ENCODE data around the gene OCRL. TPM values are rescaled to one million over a fixed set of nuclear protein-coding genes. Genes with fewer than 3 reads are reported as not detected.

Gene OCRL
- total RNA-seq, 1 donor from 2014 or later: 3.7 TPM

DNA sequence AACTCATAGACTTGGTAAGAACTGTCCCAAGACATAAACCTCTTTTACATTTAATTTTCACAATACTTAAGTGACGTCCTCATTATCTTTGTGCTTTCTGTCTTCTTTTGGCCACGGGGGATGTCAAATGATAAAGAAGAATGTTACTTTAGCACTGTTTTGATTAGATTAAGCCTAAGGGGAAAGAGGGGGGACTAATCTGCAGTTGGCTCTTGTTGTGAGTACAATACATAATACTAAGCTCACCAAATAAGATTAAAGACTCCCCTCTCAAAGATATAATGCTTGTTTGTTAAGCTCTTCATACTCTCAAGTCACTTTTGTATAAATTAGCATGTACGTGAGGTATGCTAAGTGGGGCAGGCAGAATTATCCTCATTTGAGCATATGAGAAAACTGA is 36.5 kb downstream of the OCRL start:
- intact Hi-C loops (cut with micrococcal nuclease): no loop called here
- H3K9me3 Mint-ChIP-seq: no peaks in the 10 kb centered on the region
- H3K27me3 Mint-ChIP-seq (ENCODE audit: low read depth): no peaks in the 10 kb centered on the region
- H3K27ac Mint-ChIP-seq: no peak overlapping the region
- H3K4me1 Mint-ChIP-seq (ENCODE audit: low read depth): no peaks in the 10 kb centered on the region
- H3K4me3 Mint-ChIP-seq (ENCODE audit: low read depth): no peak overlapping the region
- no peak for DNase-seq (ENCODE audit: low spot score)
- H3K36me3 Mint-ChIP-seq (ENCODE audit: low read depth): peaks cover 2% of the 10 kb centered on the region

DNA sequence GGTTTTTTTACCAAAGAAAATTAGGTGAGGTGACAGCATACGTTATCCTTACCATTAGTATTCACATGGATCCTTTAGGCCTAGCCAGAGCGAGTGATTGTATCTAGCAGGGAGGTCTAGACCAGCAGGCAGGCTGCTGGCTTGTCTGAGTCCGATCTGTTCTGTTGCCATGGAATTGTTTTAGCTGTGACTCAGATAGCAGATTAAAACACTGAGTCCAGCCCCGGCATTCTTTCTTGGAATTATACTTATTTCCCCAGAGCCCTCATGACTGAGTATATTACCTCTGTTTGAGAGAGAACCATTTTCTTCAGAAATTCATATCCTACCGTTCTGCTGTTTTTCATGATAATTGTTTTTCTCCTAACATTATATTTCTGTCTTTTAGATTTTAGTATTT is 37.4 kb downstream of the OCRL start:
- no peak overlapping the region for H3K4me3 Mint-ChIP-seq (ENCODE audit: low read depth)
- no peak overlapping the region for H3K27ac Mint-ChIP-seq
- intact Hi-C loops (cut with micrococcal nuclease): no loop called here
- H3K36me3 Mint-ChIP-seq (ENCODE audit: low read depth): peaks cover 2% of the 10 kb centered on the region
- no peaks in the 10 kb centered on the region for H3K9me3 Mint-ChIP-seq
- no peaks in the 10 kb centered on the region for H3K4me1 Mint-ChIP-seq (ENCODE audit: low read depth)
- no peaks in the 10 kb centered on the region for H3K27me3 Mint-ChIP-seq (ENCODE audit: low read depth)
- no peak for DNase-seq (ENCODE audit: low spot score)

GRCh38 chrX:129577877-129578276 is 37.8 kb downstream of the OCRL start:
- no peaks in the 10 kb centered on the region for H3K27me3 Mint-ChIP-seq (ENCODE audit: low read depth)
- no peaks in the 10 kb centered on the region for H3K4me1 Mint-ChIP-seq (ENCODE audit: low read depth)
- peaks cover 2% of the 10 kb centered on the region for H3K36me3 Mint-ChIP-seq (ENCODE audit: low read depth)
- no peak for DNase-seq (ENCODE audit: low spot score)
- no peak overlapping the region for H3K27ac Mint-ChIP-seq
- H3K9me3 Mint-ChIP-seq: no peaks in the 10 kb centered on the region
- intact Hi-C loops (cut with micrococcal nuclease): no loop called here
- no peak overlapping the region for H3K4me3 Mint-ChIP-seq (ENCODE audit: low read depth)

- H3K27me3 Mint-ChIP-seq (ENCODE audit: low read depth): no peaks in the 10 kb centered on the region
These were observed 41.8 kb downstream of the OCRL start for GRCh38 chrX:129581904-129582303.

GRCh38 chrX:129585167-129585566 is 45.1 kb downstream of the OCRL start:
- Mint-ChIP-seq H3K27ac (no peak overlapping the region), H3K4me1 (ENCODE audit: low read depth) (no peaks in the 10 kb centered on the region), H3K36me3 (ENCODE audit: low read depth) (no peaks in the 10 kb centered on the region), H3K4me3 (ENCODE audit: low read depth) (no peak overlapping the region), H3K9me3 (no peaks in the 10 kb centered on the region), H3K27me3 (ENCODE audit: low read depth) (no peaks in the 10 kb centered on the region)
- intact Hi-C loops (cut with micrococcal nuclease): no loop called here
- no peak for DNase-seq (ENCODE audit: low spot score)

More at GRCh38 chrX:129581904-129582303, 41.8 kb downstream of the OCRL start:
- no peak overlapping the region for H3K4me3 Mint-ChIP-seq (ENCODE audit: low read depth)
- DNase-seq (ENCODE audit: low spot score): no peak
- H3K9me3 Mint-ChIP-seq: no peaks in the 10 kb centered on the region
- no peaks in the 10 kb centered on the region for H3K4me1 Mint-ChIP-seq (ENCODE audit: low read depth)
- intact Hi-C loops (cut with micrococcal nuclease): no loop called here
- H3K27ac Mint-ChIP-seq: no peak overlapping the region
- H3K36me3 Mint-ChIP-seq (ENCODE audit: low read depth): peaks cover 2% of the 10 kb centered on the region

DNA sequence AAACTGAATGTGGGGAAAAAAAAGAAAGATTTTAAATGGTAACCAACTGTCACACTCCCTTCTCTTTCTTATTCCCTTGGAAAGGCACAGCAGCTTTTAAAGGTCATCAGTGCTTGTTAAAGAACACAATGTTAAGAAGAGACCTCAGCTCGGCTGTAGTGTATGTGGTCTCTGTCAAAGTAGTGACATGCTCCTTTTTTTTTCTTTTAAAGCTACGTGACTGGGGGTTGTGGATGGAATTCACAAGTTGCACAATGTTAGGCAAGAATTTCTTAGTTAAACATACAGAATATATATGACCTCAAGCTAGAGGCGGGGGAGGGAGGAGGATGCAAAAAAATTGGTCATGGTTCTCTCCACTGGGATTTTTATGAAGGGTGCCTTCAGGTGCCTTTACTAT is 45.6 kb downstream of the OCRL start:
- no peaks in the 10 kb centered on the region for H3K27me3 Mint-ChIP-seq (ENCODE audit: low read depth)
- no peaks in the 10 kb centered on the region for H3K36me3 Mint-ChIP-seq (ENCODE audit: low read depth)
- H3K4me1 Mint-ChIP-seq (ENCODE audit: low read depth): no peaks in the 10 kb centered on the region
- DNase-seq (ENCODE audit: low spot score): no peak
- no peak overlapping the region for H3K4me3 Mint-ChIP-seq (ENCODE audit: low read depth)
- intact Hi-C loops (cut with micrococcal nuclease): no loop called here
- H3K27ac Mint-ChIP-seq: no peak overlapping the region
- no peaks in the 10 kb centered on the region for H3K9me3 Mint-ChIP-seq

- Mint-ChIP-seq H3K4me3 (ENCODE audit: low read depth) (no peak overlapping the region), H3K9me3 (no peaks in the 10 kb centered on the region), H3K27me3 (ENCODE audit: low read depth) (no peaks in the 10 kb centered on the region), H3K36me3 (ENCODE audit: low read depth) (no peaks in the 10 kb centered on the region), H3K4me1 (ENCODE audit: low read depth) (no peaks in the 10 kb centered on the region), H3K27ac (no peak overlapping the region)
- intact Hi-C loops (cut with micrococcal nuclease): no loop called here
- no peak for DNase-seq (ENCODE audit: low spot score)
These were observed 46.4 kb downstream of the OCRL start for GRCh38 chrX:129586446-129586845.

DNA sequence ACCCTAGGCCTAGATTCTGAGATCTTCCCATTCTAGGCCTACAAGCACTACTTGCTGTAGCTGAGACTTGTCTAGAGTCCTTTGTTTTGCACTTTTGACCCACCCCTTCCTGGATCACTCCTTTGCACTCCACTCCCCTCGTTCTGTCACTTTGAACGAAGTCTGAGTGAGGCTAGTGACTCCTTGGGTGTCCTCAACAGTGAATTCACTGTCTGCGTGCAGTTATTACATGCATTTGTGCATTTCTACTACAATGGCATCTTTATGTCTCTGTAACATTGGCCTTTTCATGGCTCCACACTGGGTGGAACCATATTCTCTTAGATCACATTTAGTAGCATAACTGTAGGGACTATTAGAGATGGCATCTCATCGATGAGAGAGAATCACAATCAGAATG is 50.5 kb downstream of the OCRL start:
- DNase-seq (ENCODE audit: low spot score): no peak
- intact Hi-C loops (cut with micrococcal nuclease): no loop called here
- Mint-ChIP-seq H3K4me3 (ENCODE audit: low read depth) (no peak overlapping the region), H3K27ac (no peak overlapping the region), H3K36me3 (ENCODE audit: low read depth) (no peaks in the 10 kb centered on the region), H3K4me1 (ENCODE audit: low read depth) (peaks cover 7% of the 10 kb centered on the region), H3K9me3 (no peaks in the 10 kb centered on the region), H3K27me3 (ENCODE audit: low read depth) (no peaks in the 10 kb centered on the region)

GRCh38 chrX:129593137-129593536 is 53.1 kb downstream of the OCRL start:
- Mint-ChIP-seq H3K27ac (no peak overlapping the region), H3K36me3 (ENCODE audit: low read depth) (no peaks in the 10 kb centered on the region), H3K27me3 (ENCODE audit: low read depth) (no peaks in the 10 kb centered on the region), H3K4me1 (ENCODE audit: low read depth) (peaks cover 7% of the 10 kb centered on the region), H3K9me3 (no peaks in the 10 kb centered on the region), H3K4me3 (ENCODE audit: low read depth) (no peak overlapping the region)
- intact Hi-C loops (cut with micrococcal nuclease): no loop called here
- no peak for DNase-seq (ENCODE audit: low spot score)

DNA sequence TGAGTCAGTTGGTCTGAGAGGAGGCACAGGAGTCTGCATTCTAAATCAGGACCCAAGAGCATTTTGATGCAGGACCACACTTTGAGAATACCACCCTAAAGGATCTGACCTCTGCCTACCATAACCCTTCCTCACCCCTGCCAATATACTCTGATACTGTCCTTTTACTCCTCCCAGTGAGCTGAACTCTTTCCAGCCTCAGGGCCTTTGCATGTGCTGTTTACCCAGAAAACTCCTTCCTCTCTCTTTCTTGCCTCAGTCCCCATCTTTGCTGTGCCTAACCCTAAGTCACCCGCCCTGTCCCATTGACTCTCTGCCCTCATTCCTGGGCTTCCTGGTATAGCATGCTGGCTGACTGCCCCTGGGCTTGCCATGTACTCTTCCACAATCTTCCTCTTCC is 54.7 kb downstream of the OCRL start:
- Mint-ChIP-seq H3K27me3 (ENCODE audit: low read depth) (no peaks in the 10 kb centered on the region), H3K27ac (no peak overlapping the region), H3K9me3 (no peaks in the 10 kb centered on the region), H3K4me1 (ENCODE audit: low read depth) (peaks cover 7% of the 10 kb centered on the region), H3K4me3 (ENCODE audit: low read depth) (no peak overlapping the region), H3K36me3 (ENCODE audit: low read depth) (no peaks in the 10 kb centered on the region)
- DNase-seq (ENCODE audit: low spot score): no peak
- intact Hi-C loops (cut with micrococcal nuclease): no loop called here

- Mint-ChIP-seq H3K27ac (no peak overlapping the region), H3K27me3 (ENCODE audit: low read depth) (no peaks in the 10 kb centered on the region), H3K4me3 (ENCODE audit: low read depth) (no peak overlapping the region), H3K4me1 (ENCODE audit: low read depth) (peaks cover 7% of the 10 kb centered on the region), H3K36me3 (ENCODE audit: low read depth) (no peaks in the 10 kb centered on the region), H3K9me3 (no peaks in the 10 kb centered on the region)
- DNase-seq (ENCODE audit: low spot score): no peak
- intact Hi-C loops (cut with micrococcal nuclease): no loop called here
These were observed 56.0 kb downstream of the OCRL start for GRCh38 chrX:129596077-129596476.

DNA sequence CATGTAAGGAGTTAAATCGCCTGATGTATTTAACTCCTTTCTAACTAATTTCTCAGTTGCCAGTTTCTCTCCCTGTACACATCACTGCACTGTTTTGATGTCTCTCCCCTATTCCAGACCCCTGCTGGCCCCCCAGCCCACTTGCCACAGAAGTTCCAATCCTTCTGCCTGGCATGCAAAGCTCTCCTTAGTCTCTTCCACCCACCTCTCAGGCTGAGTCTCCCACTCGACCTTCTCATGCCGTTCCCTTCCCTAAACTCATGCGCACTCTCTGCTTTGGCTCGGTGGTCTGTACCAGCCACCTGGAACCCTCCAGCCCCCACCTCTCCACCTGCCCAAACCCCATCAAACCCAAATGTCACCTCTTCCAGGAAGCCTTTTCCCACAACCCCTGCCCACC is 57.8 kb downstream of the OCRL start:
- Mint-ChIP-seq H3K36me3 (ENCODE audit: low read depth) (no peaks in the 10 kb centered on the region), H3K9me3 (no peaks in the 10 kb centered on the region), H3K27me3 (ENCODE audit: low read depth) (no peaks in the 10 kb centered on the region), H3K4me1 (ENCODE audit: low read depth) (peaks cover 7% of the 10 kb centered on the region), H3K4me3 (ENCODE audit: low read depth) (no peak overlapping the region), H3K27ac (no peak overlapping the region)
- intact Hi-C loops (cut with micrococcal nuclease): no loop called here
- no peak for DNase-seq (ENCODE audit: low spot score)

- intact Hi-C loops (cut with micrococcal nuclease): no loop called here
- Mint-ChIP-seq H3K4me1 (ENCODE audit: low read depth) (peaks cover 12% of the 10 kb centered on the region), H3K27me3 (ENCODE audit: low read depth) (no peaks in the 10 kb centered on the region), H3K27ac (no peak overlapping the region), H3K36me3 (ENCODE audit: low read depth) (no peaks in the 10 kb centered on the region), H3K9me3 (no peaks in the 10 kb centered on the region), H3K4me3 (ENCODE audit: low read depth) (no peak overlapping the region)
- no peak for DNase-seq (ENCODE audit: low spot score)
These were observed 59.4 kb downstream of the OCRL start for GRCh38 chrX:129599499-129599898.

GRCh38 chrX:129599996-129600395 is 59.9 kb downstream of the OCRL start:
- Mint-ChIP-seq H3K27ac (no peak overlapping the region), H3K9me3 (no peaks in the 10 kb centered on the region), H3K4me3 (ENCODE audit: low read depth) (no peak overlapping the region), H3K36me3 (ENCODE audit: low read depth) (no peaks in the 10 kb centered on the region), H3K27me3 (ENCODE audit: low read depth) (no peaks in the 10 kb centered on the region), H3K4me1 (ENCODE audit: low read depth) (peaks cover 14% of the 10 kb centered on the region)
- intact Hi-C loops (cut with micrococcal nuclease): loop anchor here (10.0 kb wide), 3 partner anchors 155 to 425 kb away; no protein-coding TSS in a partner anchor
- no peak for DNase-seq (ENCODE audit: low spot score)
